Natural killer cell (primary cell): Measurements from ENCODE around the gene OXCT2. TPM values are rescaled to one million over a fixed set of nuclear protein-coding genes. Genes with fewer than 3 reads are reported as not detected.

Experiments
- ATAC-seq, 3 donors: fragments of 150-1000 bp in 2 of 3; fragments of 200-7000 bp in 1 of 3; cut with Tn5 transposase; 1 replicate in 1 of 3; 2 replicates in 2 of 3; pipeline ENCODE4 v1.10.0; 2021; ENCODE audit warnings: mild to moderate bottlenecking in 2 of 3, moderate library complexity in 2 of 3
- DNase-seq, 2 donors: peaks; one replicate each; pipeline versions ENCODE4 v3.0.0 to v3.0.0-alpha.2; 2013 to 2021; ENCODE audit warnings: mixed read lengths in 1 of 2
- H3K27ac ChIP-seq: one replicate; pipeline ENCODE4 v1.5.1; 2013; ENCODE audit warnings: mild to moderate bottlenecking, low read length
- H3K27me3 ChIP-seq: one replicate; pipeline ENCODE4 v1.6.1; 2013; ENCODE audit warnings: low read length; ENCODE audit not compliant: control insufficient read depth, insufficient read depth
- H3K36me3 ChIP-seq: one replicate; pipeline ENCODE4 v1.6.1; 2013; ENCODE audit warnings: low read length; ENCODE audit not compliant: control insufficient read depth, insufficient read depth
- H3K4me1 ChIP-seq: one replicate; pipeline ENCODE4 v1.6.1; 2013; ENCODE audit warnings: low read length; ENCODE audit not compliant: control insufficient read depth, insufficient read depth
- H3K4me3 ChIP-seq: one replicate; pipeline ENCODE4 v1.5.1; 2013; ENCODE audit warnings: low read length
- H3K9me3 ChIP-seq: one replicate; pipeline ENCODE4 v1.6.1; 2013; ENCODE audit warnings: low read length; ENCODE audit not compliant: control insufficient read depth, insufficient read depth
- H3K27ac Mint-ChIP-seq, 2 donors: one replicate each; pipeline ENCODE4 v1.8.0; 2022; ENCODE audit warnings: mild to moderate bottlenecking in 2 of 2, mixed read lengths in 2 of 2, moderate library complexity in 1 of 2
- H3K27me3 Mint-ChIP-seq, 2 donors: one replicate each; pipeline ENCODE4 v1.8.0; 2022; ENCODE audit warnings: low read depth in 2 of 2, mixed read lengths in 2 of 2
- H3K36me3 Mint-ChIP-seq: one replicate; pipeline ENCODE4 v1.8.0; 2022; ENCODE audit warnings: mixed read lengths
- H3K4me1 Mint-ChIP-seq, 2 donors: one replicate each; pipeline ENCODE4 v1.8.0; 2022; ENCODE audit warnings: mixed read lengths in 2 of 2
- H3K4me3 Mint-ChIP-seq: one replicate; pipeline ENCODE4 v1.8.0; 2022; ENCODE audit warnings: mild to moderate bottlenecking, moderate library complexity, mixed read lengths
- H3K9me3 Mint-ChIP-seq, 2 donors: one replicate each; pipeline ENCODE4 v1.8.0; 2022; ENCODE audit warnings: mixed read lengths in 2 of 2
- CTCF ChIP-seq: fragments of 200-600 bp; IDR thresholded peaks from one replicate; pipeline ENCODE4 v1.8.0; 2022; ENCODE audit warnings: antibody characterized with exemption
- WGBS: methylation state at CpG from one replicate; pipeline ENCODE4 v1.1.7; 2013; ENCODE audit warnings: missing lambda C conversion rate; ENCODE audit not compliant: insufficient coverage; 5-methylcytosine and 5-hydroxymethylcytosine counted together
- intact Hi-C: fragments of 100-400 bp; cut with micrococcal nuclease; formaldehyde crosslinking; loops from one replicate; pipeline ENCODE4 v1.14.2; 2022
- total RNA-seq, 4 donors: library from RNA; stranded (reverse); fragments of 120-200 nt in 1 of 4; gene quantifications; one replicate each; pipeline versions ENCODE4 v1.2.3 to v1.2.4, GENCODE V29; 2013 to 2022

The OXCT2 gene
- total RNA-seq, 3 donors from 2014 or later (not counting 1 experiment from before 2014, with no cell fraction given) = 0.42 to 2.2 (median 1.9) TPM

GRCh38 chr1:39757501-39757900 is 13.6 kb downstream of the OXCT2 start:
- no peak for TF ChIP-seq CTCF
- Mint-ChIP-seq H3K27me3 (no peaks in the 10 kb centered on the region), H3K4me3 (no peak overlapping the region), H3K9me3 (no peaks in the 10 kb centered on the region), H3K27ac (no peak overlapping the region), H3K36me3 (peaks cover 15% of the 10 kb centered on the region), H3K4me1 (peaks cover 4% of the 10 kb centered on the region in 2 donors)
- intact Hi-C loops = no loop called here
- no peak overlapping the region for H3K4me3 ChIP-seq
- H3K4me1 ChIP-seq = no peaks in the 10 kb centered on the region
- H3K27me3 ChIP-seq = no peaks in the 10 kb centered on the region
- peaks cover 53% of the 10 kb centered on the region for H3K36me3 ChIP-seq
- DNase-seq = no peak
- H3K9me3 ChIP-seq = no peaks in the 10 kb centered on the region
- no peak overlapping the region for H3K27ac ChIP-seq
- no peak for ATAC-seq
- 73% methylated on average over 5 of the region's 5 CpGs for whole genome bisulfite sequencing

- Histone ChIP-seq H3K27me3 (no peaks in the 10 kb centered on the region), H3K4me3 (no peak overlapping the region), H3K4me1 (no peaks in the 10 kb centered on the region), H3K36me3 (peaks cover 67% of the 10 kb centered on the region), H3K9me3 (no peaks in the 10 kb centered on the region), H3K27ac (no peak overlapping the region)
- no peaks in the 10 kb centered on the region for H3K27me3 Mint-ChIP-seq
- TF ChIP-seq CTCF = no peak
- DNase-seq (no peak), ATAC-seq (no peak)
- H3K27ac Mint-ChIP-seq = no peak overlapping the region
- WGBS = 90% methylated on average over 9 of the region's 9 CpGs
- intact Hi-C loops = no loop called here
- no peak overlapping the region for H3K4me3 Mint-ChIP-seq
- peaks cover 4 to 9% of the 10 kb centered on the region in 2 donors for H3K4me1 Mint-ChIP-seq
- H3K9me3 Mint-ChIP-seq = no peaks in the 10 kb centered on the region
- H3K36me3 Mint-ChIP-seq = peaks cover 21% of the 10 kb centered on the region
Measured at GRCh38 chr1:39755965-39756659, 15.0 kb downstream of the OXCT2 start.

GRCh38 chr1:39754906-39755504 is 16.1 kb downstream of the OXCT2 start:
- Histone ChIP-seq H3K4me1 (no peaks in the 10 kb centered on the region), H3K9me3 (no peaks in the 10 kb centered on the region), H3K36me3 (peaks cover 76% of the 10 kb centered on the region), H3K27ac (no peak overlapping the region), H3K27me3 (no peaks in the 10 kb centered on the region), H3K4me3 (no peak overlapping the region)
- DNase-seq (no peak), ATAC-seq (no peak)
- 100% methylated on average over 2 of the region's 2 CpGs for WGBS
- H3K27ac Mint-ChIP-seq = no peak overlapping the region
- H3K4me1 Mint-ChIP-seq = peaks cover 9% of the 10 kb centered on the region in 2 donors
- peaks cover 29% of the 10 kb centered on the region for H3K36me3 Mint-ChIP-seq
- no peak for TF ChIP-seq CTCF
- no peaks in the 10 kb centered on the region for H3K27me3 Mint-ChIP-seq
- intact Hi-C loops = no loop called here
- H3K9me3 Mint-ChIP-seq = no peaks in the 10 kb centered on the region
- H3K4me3 Mint-ChIP-seq = no peak overlapping the region
